Measurements from ENCODE around the gene FLNB. TPM values are rescaled to one million over a fixed set of nuclear protein-coding genes. Genes with fewer than 3 reads are reported as not detected.

The FLNB gene
- total and polyA plus RNA-seq, 2 of the 13 experiments (the other 11 are each of a cell fraction or from before 2014, with no cell fraction given), result 106 to 130 TPM

DNA sequence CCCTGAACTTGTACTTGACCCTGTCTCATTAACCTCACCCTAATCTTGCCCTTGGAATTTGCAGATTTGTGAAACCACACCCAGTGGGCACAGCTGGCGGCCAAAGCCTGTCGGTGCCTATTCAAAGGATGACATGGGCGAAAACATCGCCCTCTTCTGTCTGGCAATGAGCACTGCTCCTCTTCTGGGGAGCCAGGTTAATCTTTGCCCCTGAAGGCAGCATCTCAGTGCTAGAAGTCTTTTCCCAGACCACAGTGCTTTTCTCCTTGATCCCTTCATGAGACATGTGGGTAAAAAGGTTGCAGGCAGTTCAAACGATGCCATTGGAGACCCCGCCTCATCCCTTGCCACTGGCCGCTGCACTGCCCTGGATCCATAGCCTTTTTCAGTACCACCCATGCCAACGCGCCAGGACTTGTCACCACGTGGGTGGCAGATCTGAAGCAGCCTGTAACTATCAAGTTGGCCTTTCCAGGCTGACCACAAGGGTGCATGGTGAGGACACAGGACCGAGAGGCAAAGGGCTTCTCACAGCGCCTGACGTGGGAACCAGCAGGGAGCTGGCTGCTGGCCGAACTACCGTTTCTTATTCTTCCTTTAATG, 209.1 kb downstream of the FLNB start (continued):
- TF ChIP-seq MNT (IDR thresholded peaks at IDR 0.05) (peak; percentile 57), ZFP1 (CRISPR knock-in tag; IDR thresholded peaks at IDR 0.05) (peak; percentile 60; the same call in 1 of the 2 replicates), ZNF451 (CRISPR knock-in tag; IDR thresholded peaks at IDR 0.05) (no peak), ZNF589 (CRISPR knock-in tag; conservative IDR thresholded peaks at IDR 0.05) (0 out of 2 replicates have a peak, but pooled peaks have one; percentile 32), CEBPG (CRISPR knock-in tag; IDR thresholded peaks at IDR 0.05) (0 out of 2 replicates have a peak, but pooled peaks have one; percentile 6), MYC (CRISPR knock-in tag; IDR thresholded peaks at IDR 0.05; ENCODE audit: borderline replicate concordance) (peak; percentile 92)
- TF ChIP-seq, protein P1, sequence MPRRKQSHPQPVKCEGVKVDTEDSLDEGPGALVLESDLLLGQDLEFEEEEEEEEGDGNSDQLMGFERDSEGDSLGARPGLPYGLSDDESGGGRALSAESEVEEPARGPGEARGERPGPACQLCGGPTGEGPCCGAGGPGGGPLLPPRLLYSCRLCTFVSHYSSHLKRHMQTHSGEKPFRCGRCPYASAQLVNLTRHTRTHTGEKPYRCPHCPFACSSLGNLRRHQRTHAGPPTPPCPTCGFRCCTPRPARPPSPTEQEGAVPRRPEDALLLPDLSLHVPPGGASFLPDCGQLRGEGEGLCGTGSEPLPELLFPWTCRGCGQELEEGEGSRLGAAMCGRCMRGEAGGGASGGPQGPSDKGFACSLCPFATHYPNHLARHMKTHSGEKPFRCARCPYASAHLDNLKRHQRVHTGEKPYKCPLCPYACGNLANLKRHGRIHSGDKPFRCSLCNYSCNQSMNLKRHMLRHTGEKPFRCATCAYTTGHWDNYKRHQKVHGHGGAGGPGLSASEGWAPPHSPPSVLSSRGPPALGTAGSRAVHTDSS (CRISPR knock-in tag; conservative IDR thresholded peaks at IDR 0.05), result peak; percentile 85; the same call in 1 of the 2 replicates

DNA sequence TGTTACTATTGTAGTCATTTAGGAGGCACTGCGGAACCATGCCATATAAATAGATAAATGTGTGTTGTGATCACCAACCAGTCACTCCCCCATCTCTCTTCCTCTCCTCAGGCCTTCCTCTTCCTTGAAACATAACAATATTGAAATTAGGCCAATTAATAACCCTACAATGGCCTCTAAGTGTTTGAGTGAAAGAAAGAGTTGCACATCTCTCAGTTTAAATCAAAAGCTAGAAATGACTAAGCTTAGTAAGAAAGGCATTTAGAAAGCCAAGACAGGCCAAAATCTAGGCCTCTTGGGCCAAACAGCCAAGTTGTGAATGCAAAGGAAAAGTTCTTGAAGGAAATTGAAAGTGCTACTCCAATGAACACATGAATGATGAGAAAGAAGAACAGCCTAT, 210.7 kb downstream of the FLNB start:
- 97% methylated on average over 1 of the region's 1 CpG for WGBS (ENCODE audit: low lambda C conversion rate)
- Histone ChIP-seq H2AFZ (ENCODE audit: low read length) (no peak overlapping the region), H3K9me3 (ENCODE audit: low read length) (no peaks in the 10 kb centered on the region), H3K27ac (ENCODE audit: extremely low read length, insufficient read depth, low read length) (no peak overlapping the region), H4K20me1 (ENCODE audit: insufficient read depth, low read length) (no peaks in the 10 kb centered on the region), H3K4me3 (replicated peaks in 1 of 3; ENCODE audit: insufficient read depth in 1 of 3, low read depth in 2 of 3, low read length in 3 of 3) (no peak overlapping the region), H3K79me2 (ENCODE audit: insufficient read depth, low read length) (no peaks in the 10 kb centered on the region), H3K9ac (ENCODE audit: insufficient read depth, low read depth, low read length) (no peak overlapping the region), H3K27me3 (ENCODE audit: control insufficient read depth in 1 of 2, insufficient read depth in 2 of 2, low read length in 2 of 2) (no peaks in the 10 kb centered on the region), H3K4me2 (ENCODE audit: low read depth, low read length) (no peak overlapping the region), H3K36me3 (replicated peaks in 1 of 2; ENCODE audit: control insufficient read depth in 1 of 2, insufficient read depth in 2 of 2, low read length in 2 of 2) (no peaks in the 10 kb centered on the region), H3K4me1 (ENCODE audit: insufficient read depth, low read length) (peaks cover 73% of the 10 kb centered on the region)
- intact Hi-C loops (cut with micrococcal nuclease; ENCODE audit: unreplicated experiment), result no loop called here
- no peak for ATAC-seq
- ChIA-PET CTCF (ENCODE audit: low intra/inter-chr PET ratio, low total read pairs) (no interaction called here), POLR2A (interaction anchor here (1.1 kb wide), 1 partner anchor 19 kb away, joined by 3 read pairs; the partner anchor contains the start of gene ABHD6)
- FAIRE-seq, result no peak
- no peak for DNase-seq (ENCODE audit: low spot score)
- BruUV-seq (replicated peaks), result no TSS peak
- no peak for TF ChIP-seq POLR2A (IDR thresholded peaks at IDR 0.05; ENCODE audit: insufficient read depth in 1 of 2, low read depth in 2 of 2, low read length in 2 of 2)
- no peak for TF ChIP-seq SOX6 (IDR thresholded peaks at IDR 0.05)
- no peak for TF ChIP-seq SOX6 (CRISPR knock-in tag; IDR thresholded peaks at IDR 0.05)
- TF ChIP-seq, protein P2, sequence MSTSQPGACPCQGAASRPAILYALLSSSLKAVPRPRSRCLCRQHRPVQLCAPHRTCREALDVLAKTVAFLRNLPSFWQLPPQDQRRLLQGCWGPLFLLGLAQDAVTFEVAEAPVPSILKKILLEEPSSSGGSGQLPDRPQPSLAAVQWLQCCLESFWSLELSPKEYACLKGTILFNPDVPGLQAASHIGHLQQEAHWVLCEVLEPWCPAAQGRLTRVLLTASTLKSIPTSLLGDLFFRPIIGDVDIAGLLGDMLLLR (CRISPR knock-in tag; IDR thresholded peaks at IDR 0.05), result no peak
- no peak for TF ChIP-seq ZNF570 (CRISPR knock-in tag; IDR thresholded peaks at IDR 0.05; ENCODE audit: borderline replicate concordance)
- no peak for TF ChIP-seq ZNF678 (CRISPR knock-in tag; IDR thresholded peaks at IDR 0.05)
- no peak for TF ChIP-seq TCF7 (IDR thresholded peaks at IDR 0.05; ENCODE audit: low read depth)
- no peak for TF ChIP-seq KMT2B (CRISPR knock-in tag; IDR thresholded peaks at IDR 0.05)
- TF ChIP-seq ADNP (CRISPR knock-in tag; IDR thresholded peaks at IDR 0.05), result no peak
- no peak for TF ChIP-seq ZC3H4 (CRISPR knock-in tag; IDR thresholded peaks at IDR 0.05; ENCODE audit: borderline replicate concordance)
- in situ Hi-C loops (cut with HindIII; ENCODE audit: extremely low pct_ligation_motif_present, low pct_unique_long_range_greater_than_20kb), result loop anchor here (5.0 kb wide), 1 partner anchor 37 kb away; no protein-coding TSS in a partner anchor
